NB4 (cell line): ENCODE results near the gene CASKIN2.

ENCODE experiments used
- MAX ChIP-seq: IDR thresholded peaks from 2 replicates; pipeline ENCODE4 v1.6.1; 2011; ENCODE audit warnings: low read depth, low read length
- POLR2A ChIP-seq: IDR thresholded peaks from 2 replicates; pipeline ENCODE4 v1.6.1; 2011; ENCODE audit warnings: mild to moderate bottlenecking; ENCODE audit not compliant: insufficient read length; ENCODE audit errors: extremely low read depth
- TF ChIP-seq, protein P1 (sequence below): IDR thresholded peaks from one replicate; pipeline ENCODE4 v1.5.1; 2012; ENCODE audit warnings: low read depth, low read length

DNA sequence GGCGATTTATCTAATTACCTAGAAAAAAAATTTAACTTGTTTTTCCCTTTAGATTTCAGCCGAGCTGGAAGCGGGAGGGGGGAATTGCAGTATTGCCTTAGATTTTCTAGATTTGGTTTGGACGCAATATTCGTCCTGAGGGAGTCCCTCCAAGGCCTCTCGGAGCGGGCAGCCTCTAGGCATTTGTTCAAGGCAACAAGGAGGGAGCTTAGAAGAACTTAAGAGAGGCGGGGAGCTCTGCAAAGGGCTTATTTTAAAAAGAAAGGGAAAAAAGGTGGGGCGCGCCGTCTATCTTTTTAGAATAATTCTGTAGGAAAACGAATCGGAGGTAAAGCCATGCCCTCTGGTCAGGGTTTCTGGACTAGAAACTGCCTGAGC, 59.3 kb downstream of the CASKIN2 start:
- TF ChIP-seq, protein P1, sequence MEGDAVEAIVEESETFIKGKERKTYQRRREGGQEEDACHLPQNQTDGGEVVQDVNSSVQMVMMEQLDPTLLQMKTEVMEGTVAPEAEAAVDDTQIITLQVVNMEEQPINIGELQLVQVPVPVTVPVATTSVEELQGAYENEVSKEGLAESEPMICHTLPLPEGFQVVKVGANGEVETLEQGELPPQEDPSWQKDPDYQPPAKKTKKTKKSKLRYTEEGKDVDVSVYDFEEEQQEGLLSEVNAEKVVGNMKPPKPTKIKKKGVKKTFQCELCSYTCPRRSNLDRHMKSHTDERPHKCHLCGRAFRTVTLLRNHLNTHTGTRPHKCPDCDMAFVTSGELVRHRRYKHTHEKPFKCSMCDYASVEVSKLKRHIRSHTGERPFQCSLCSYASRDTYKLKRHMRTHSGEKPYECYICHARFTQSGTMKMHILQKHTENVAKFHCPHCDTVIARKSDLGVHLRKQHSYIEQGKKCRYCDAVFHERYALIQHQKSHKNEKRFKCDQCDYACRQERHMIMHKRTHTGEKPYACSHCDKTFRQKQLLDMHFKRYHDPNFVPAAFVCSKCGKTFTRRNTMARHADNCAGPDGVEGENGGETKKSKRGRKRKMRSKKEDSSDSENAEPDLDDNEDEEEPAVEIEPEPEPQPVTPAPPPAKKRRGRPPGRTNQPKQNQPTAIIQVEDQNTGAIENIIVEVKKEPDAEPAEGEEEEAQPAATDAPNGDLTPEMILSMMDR: no peak
- TF ChIP-seq POLR2A (no peak), MAX (no peak)
